ENCODE data around the gene SLC8A1. TPM values are rescaled to one million over a fixed set of nuclear protein-coding genes. Genes with fewer than 3 reads are reported as not detected.

SLC8A1 gene
- polyA plus RNA-seq, 3 donors, result 0.62 to 1.9 (median 0.79) TPM

GRCh38 chr2:40209761-40210160, 242.1 kb downstream of the SLC8A1 start:
- no peak overlapping the region for H3K27ac ChIP-seq (ENCODE audit: low read depth, low read length)

- no peak overlapping the region for H3K27ac ChIP-seq (ENCODE audit: low read depth, low read length)
- 74 to 82% (median 74%) methylated on average over 1 of the region's 1 CpG for WGBS, 3 donors
These were observed 243.4 kb downstream of the SLC8A1 start for GRCh38 chr2:40208463-40208862.

- 93 to 94% (median 94%) methylated on average over 4 of the region's 4 CpGs for WGBS, 3 donors
- no peak overlapping the region for H3K27ac ChIP-seq (ENCODE audit: low read depth, low read length)
These were observed 247.6 kb downstream of the SLC8A1 start for GRCh38 chr2:40204268-40204667.

GRCh38 chr2:40202798-40203400, 249.0 kb downstream of the SLC8A1 start:
- WGBS, 3 donors, result 48 to 67% (median 57%) methylated on average over 1 of the region's 1 CpG
- H3K27ac ChIP-seq (ENCODE audit: low read depth, low read length), result no peak overlapping the region

DNA sequence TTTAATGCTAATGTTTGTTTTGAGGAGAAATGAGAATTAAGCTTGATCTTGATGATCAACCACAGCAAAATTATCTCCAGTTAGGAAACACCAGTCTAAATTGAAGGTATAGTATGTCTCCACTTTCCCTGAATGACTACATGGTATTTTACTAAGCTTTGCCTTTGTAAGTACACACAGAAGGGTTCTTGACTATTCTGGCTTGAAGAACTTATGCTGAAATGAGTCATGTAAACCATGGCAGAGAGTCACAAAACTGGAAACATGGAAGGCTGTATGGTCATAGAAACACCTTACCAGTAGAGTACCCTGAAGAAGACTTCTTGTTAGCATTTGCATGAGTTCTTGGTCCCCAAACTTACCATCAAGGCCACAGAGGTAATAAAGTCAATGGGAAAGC, 250.5 kb downstream of the SLC8A1 start:
- H3K27ac ChIP-seq (ENCODE audit: low read depth, low read length), result no peak overlapping the region

DNA sequence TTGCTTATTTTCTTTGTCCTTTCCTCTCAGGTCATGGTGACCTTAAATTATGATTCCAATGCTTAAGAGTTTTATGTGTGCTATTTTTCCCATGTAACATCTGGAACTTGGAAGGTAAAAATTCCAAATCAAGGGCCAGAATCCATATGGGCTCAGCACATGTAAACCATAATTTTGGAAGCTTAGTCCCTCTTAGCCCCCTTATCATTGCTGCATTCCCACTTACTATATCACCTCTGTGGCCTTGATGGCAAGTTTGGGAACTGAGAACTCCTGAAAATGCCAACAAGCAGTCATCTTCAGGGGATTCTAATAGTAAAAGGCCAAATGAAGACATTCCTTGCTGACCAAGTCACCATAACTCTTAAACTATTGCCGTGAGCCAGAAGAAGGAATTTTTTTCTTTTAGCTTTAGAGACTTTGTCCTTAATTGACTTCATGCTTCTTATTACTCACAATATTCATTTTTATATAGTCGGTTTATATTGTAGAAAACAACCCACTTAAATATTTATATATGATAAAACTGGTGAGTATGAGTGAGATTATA, 251.4 kb downstream of the SLC8A1 start:
- WGBS, 3 donors, result 59 to 73% (median 68%) methylated on average over 2 of the region's 2 CpGs

GRCh38 chr2:40199771-40200170, 252.1 kb downstream of the SLC8A1 start:
- H3K27ac ChIP-seq (ENCODE audit: low read depth, low read length), result no peak overlapping the region

More for the DNA sequence above, 251.4 kb downstream of the SLC8A1 start:
- H3K27ac ChIP-seq (ENCODE audit: low read depth, low read length), result no peak overlapping the region

DNA sequence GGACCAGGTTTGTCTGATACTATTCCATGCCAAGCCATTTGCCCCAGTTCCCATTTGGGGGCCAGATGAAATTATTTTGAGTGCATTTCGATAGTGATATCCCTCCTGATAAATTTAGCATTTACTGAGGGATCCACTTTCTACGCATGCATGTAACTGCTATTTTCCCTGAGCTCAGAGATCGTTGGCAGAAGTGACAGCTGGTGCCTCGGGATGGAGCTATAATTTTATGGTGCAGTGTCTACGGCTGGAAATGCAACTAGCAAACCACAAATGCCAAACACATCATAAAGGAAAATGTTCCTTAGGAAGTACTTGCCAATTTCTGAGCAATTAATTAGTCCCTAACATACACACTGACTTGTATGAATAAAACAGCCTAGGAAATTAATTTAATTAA, 254.8 kb downstream of the SLC8A1 start:
- WGBS, 3 donors, result 62 to 79% (median 77%) methylated on average over 5 of the region's 5 CpGs

DNA sequence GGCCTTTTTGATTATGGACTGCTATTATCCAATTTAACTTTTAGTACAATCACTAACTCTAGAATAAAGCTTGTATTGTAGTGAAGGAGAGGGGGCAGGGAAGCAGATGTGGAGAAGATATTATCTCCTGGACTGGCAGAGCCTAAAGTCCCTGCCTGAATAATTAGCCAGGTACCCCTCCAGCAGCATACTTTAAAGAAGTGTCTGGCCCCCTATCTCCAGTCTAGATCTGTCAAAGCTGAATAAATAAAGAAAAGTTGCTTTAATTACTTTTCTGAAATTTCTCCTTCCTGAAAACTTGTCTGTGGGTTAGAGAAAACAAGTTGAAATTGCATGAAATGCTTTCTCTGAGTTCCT, 258.2 kb downstream of the SLC8A1 start:
- H3K27ac ChIP-seq (ENCODE audit: low read depth, low read length), result no peak overlapping the region

More for the DNA sequence above, 254.8 kb downstream of the SLC8A1 start:
- no peak overlapping the region for H3K27ac ChIP-seq (ENCODE audit: low read depth, low read length)

GRCh38 chr2:40192864-40193669, 258.8 kb downstream of the SLC8A1 start:
- WGBS, 3 donors, result 83 to 85% (median 85%) methylated on average over 6 of the region's 6 CpGs
- no peak overlapping the region for H3K27ac ChIP-seq (ENCODE audit: low read depth, low read length)

GRCh38 chr2:40190457-40190856, 261.4 kb downstream of the SLC8A1 start:
- whole genome bisulfite sequencing, 3 donors, result 78 to 95% (median 93%) methylated on average over 5 of the region's 5 CpGs
- no peak overlapping the region for H3K27ac ChIP-seq (ENCODE audit: low read depth, low read length)

- no peak overlapping the region for H3K27ac ChIP-seq (ENCODE audit: low read depth, low read length)
- WGBS, 3 donors, result 76 to 88% (median 83%) methylated on average over 5 of the region's 5 CpGs
These were observed 262.0 kb downstream of the SLC8A1 start for GRCh38 chr2:40189881-40190280.

DNA sequence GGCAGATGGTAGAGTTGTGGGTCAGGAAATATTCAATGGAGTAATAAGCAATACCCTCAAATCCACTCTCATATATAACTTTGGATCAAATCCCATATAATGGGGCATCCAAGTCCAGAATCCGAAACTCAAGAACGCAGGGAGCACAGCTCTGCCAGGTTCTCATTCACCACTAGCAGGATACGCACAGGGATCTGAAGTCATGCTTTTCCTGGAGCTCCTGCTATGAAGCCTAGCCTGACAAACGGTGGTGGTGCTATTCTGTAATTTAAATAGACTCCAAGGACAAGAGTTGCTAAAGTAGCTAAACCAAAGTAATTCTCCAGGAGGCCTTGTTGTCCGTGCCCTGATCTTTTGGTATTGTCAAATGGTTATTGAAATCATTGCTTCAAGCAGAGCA, 264.8 kb downstream of the SLC8A1 start:
- no peak overlapping the region for H3K27ac ChIP-seq (ENCODE audit: low read depth, low read length)
- 74 to 92% (median 91%) methylated on average over 5 of the region's 5 CpGs for WGBS, 3 donors

- WGBS, 3 donors, result 64 to 86% (median 76%) methylated on average over 5 of the region's 5 CpGs
These were observed 267.3 kb downstream of the SLC8A1 start for GRCh38 chr2:40184551-40184950.

GRCh38 chr2:40181855-40182254, 270.0 kb downstream of the SLC8A1 start:
- no peak overlapping the region for H3K27ac ChIP-seq (ENCODE audit: low read depth, low read length)
- 82 to 90% (median 86%) methylated on average over 3 of the region's 3 CpGs for WGBS, 3 donors

More at GRCh38 chr2:40184551-40184950, 267.3 kb downstream of the SLC8A1 start:
- H3K27ac ChIP-seq (ENCODE audit: low read depth, low read length), result no peak overlapping the region

- WGBS, 3 donors, result 91 to 94% (median 93%) methylated on average over 2 of the region's 2 CpGs
- H3K27ac ChIP-seq (ENCODE audit: low read depth, low read length), result no peak overlapping the region
These were observed 272.1 kb downstream of the SLC8A1 start for GRCh38 chr2:40179801-40180200.

DNA sequence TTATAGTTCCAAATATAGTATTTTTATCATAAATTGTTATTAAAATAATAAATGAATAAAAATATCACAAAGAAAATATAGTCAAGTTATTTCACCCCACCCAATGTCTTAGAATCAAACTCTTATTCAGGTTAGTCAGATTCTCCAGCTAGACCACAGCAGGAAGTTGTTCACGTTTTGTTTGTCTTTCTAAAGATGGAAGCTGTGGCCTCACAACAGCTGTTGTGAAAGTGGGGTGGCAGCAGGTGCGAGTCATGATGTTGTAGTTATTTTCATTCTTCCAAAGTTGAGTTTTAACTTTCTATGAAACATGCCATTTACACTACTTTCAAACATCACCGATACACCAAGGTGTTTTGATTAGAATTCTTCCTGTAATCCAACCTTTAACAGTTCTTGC, 272.9 kb downstream of the SLC8A1 start:
- 68 to 73% (median 72%) methylated on average over 3 of the region's 3 CpGs for WGBS, 3 donors
- no peak overlapping the region for H3K27ac ChIP-seq (ENCODE audit: low read depth, low read length)

- 87 to 92% (median 90%) methylated on average over 6 of the region's 6 CpGs for WGBS, 3 donors
- no peak overlapping the region for H3K27ac ChIP-seq (ENCODE audit: low read depth, low read length)
These were observed 273.6 kb downstream of the SLC8A1 start for GRCh38 chr2:40178171-40178778.

GRCh38 chr2:40177366-40177765, 274.5 kb downstream of the SLC8A1 start:
- 56 to 74% (median 58%) methylated on average over 6 of the region's 6 CpGs for WGBS, 3 donors
- H3K27ac ChIP-seq (ENCODE audit: low read depth, low read length), result no peak overlapping the region

DNA sequence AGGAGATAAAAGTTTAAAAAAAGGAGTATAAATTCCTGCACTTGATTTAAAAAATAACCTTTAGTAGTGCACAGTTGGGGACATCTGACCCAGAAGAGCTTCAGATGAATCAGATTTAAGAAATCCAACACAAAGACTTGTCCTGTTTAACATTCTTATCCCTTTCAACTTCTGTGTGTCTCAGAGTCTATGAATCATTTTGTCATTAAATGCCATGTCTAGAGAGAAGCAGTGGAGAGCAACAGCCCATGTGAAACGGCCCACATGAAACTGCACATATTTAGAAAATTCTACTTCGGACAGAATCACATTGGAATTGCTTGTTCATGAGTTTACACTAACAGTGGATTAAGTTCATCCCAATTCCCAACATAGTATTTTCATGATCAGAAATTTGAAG, 278.6 kb downstream of the SLC8A1 start:
- 71 to 88% (median 85%) methylated on average over 2 of the region's 2 CpGs for WGBS, 3 donors
- no peak overlapping the region for H3K27ac ChIP-seq (ENCODE audit: low read depth, low read length)

Measured in adipose tissue (tissue), 3 donors.